Heart left ventricle (tissue), 13 donors: ENCODE data around the gene FAM83F.

Experiments
- CTCF ChIP-seq, 12 donors: fragments of 200-600 bp; sonication (generic) in 4 of 12; IDR thresholded peaks; one replicate each; pipeline versions ENCODE4 v1.5.0 to v1.8.0; 2018 to 2022; ENCODE audit warnings: antibody characterized with exemption in 12 of 12, mild to moderate bottlenecking in 5 of 12
- POLR2A ChIP-seq, 2 donors: fragments of 450-650 bp; IDR thresholded peaks; one replicate each; pipeline ENCODE4 v1.6.1; 2017; ENCODE audit warnings: antibody characterized with exemption in 2 of 2, mild to moderate bottlenecking in 2 of 2, moderate library complexity in 2 of 2
- donor health status: ischemic (EF 13 %, LVEDD 7.1; RV severe dilation, severe dysfunction).
- donor health status: DM: no; HTN: yes; CAD: no.
- donor health status: DM: no; HTN: no; CAD: no.
- donor health status: ischemic (EF 25% LVEDD 6.9; RV normal size, moderate dysfunction).
- donor health status: ischemic (EF 25% LVEDD 5.7; RV mildly dilated, moderate dysfunction).
- donor health status: ischemic (EF 35%, LVEDD 5.7; RV mildly dilated, moderate dysfunction).
- donor health status: nonischemic (EF 11% LVEDD 7.7; RV severe dilation, severe dysfunction).
- donor health status: DM: yes; HTN: yes; CAD: no.
- donor health status: PGD.
- donor health status: ischemic (EF 29% LVEDD 5.4; RV normal size, mild dysfunction).
- donor health status: nonischemic (EF 23%, LVEDD 6.1; RV moderate dilation, normal function).

- TF ChIP-seq CTCF (IDR thresholded peaks at IDR 0.05): no peak
- TF ChIP-seq POLR2A (IDR thresholded peaks at IDR 0.05): no peak
These were observed 15.7 kb upstream of the FAM83F start for GRCh38 chr22:39979048-39979447.
